BJ (cell line): ENCODE data around the gene ZBTB9. TPM values are rescaled to one million over a fixed set of nuclear protein-coding genes. Genes with fewer than 3 reads are reported as not detected.

Source experiments
- CTCF ChIA-PET: fragments of 350-600 bp; formaldehyde crosslinking; extraction: SDS; loops from one replicate; lab custom pipeline; 2021; ENCODE audit warnings: antibody characterized with exemption, inconsistent platforms; lab: Yijun Ruan, JAX
- POLR2A ChIA-PET: fragments of 300-600 bp; sonication (Branson Sonifier 250); formaldehyde crosslinking; extraction: SDS; loops from one replicate; lab custom pipeline; 2021; ENCODE audit warnings: antibody characterized with exemption; lab: Charles Lee
- DNase-seq: peaks from one replicate; pipeline ENCODE4 v3.0.0-alpha.2; 2011; ENCODE audit warnings: low read depth
- H3K27me3 ChIP-seq: 2 replicates; pipeline ENCODE4 v1.6.0; 2011; ENCODE audit warnings: low read length; ENCODE audit not compliant: control insufficient read depth, insufficient read depth
- H3K36me3 ChIP-seq: 2 replicates; pipeline ENCODE4 v1.5.1; 2011; ENCODE audit warnings: low read length; ENCODE audit not compliant: control insufficient read depth, insufficient read depth
- H3K4me3 ChIP-seq: 2 replicates; pipeline ENCODE4 v1.5.1; 2011; ENCODE audit warnings: low read depth, mild to moderate bottlenecking, control low read depth, low read length
- polyA plus RNA-seq: library from polyadenylated mRNA; depleted of rRNA; stranded (reverse); fragments of >200 nt; gene quantifications from 2 replicates; pipeline ENCODE4 v1.2.3, GENCODE V29; 2011
- TF ChIP-seq, protein P1 (sequence below): IDR thresholded peaks from 2 replicates; pipeline ENCODE4 v1.5.1; 2011; ENCODE audit warnings: low read depth, mild to moderate bottlenecking, control low read depth, inconsistent platforms, low read length, moderate library complexity; ENCODE audit not compliant: insufficient read depth

The ZBTB9 gene
- polyA plus RNA-seq, 1 experiment = 5.7 TPM

GRCh38 chr6:33428224-33428965 lies 26.0 kb upstream of the ZBTB9 start:
- no peak for DNase-seq
- TF ChIP-seq, protein P1, sequence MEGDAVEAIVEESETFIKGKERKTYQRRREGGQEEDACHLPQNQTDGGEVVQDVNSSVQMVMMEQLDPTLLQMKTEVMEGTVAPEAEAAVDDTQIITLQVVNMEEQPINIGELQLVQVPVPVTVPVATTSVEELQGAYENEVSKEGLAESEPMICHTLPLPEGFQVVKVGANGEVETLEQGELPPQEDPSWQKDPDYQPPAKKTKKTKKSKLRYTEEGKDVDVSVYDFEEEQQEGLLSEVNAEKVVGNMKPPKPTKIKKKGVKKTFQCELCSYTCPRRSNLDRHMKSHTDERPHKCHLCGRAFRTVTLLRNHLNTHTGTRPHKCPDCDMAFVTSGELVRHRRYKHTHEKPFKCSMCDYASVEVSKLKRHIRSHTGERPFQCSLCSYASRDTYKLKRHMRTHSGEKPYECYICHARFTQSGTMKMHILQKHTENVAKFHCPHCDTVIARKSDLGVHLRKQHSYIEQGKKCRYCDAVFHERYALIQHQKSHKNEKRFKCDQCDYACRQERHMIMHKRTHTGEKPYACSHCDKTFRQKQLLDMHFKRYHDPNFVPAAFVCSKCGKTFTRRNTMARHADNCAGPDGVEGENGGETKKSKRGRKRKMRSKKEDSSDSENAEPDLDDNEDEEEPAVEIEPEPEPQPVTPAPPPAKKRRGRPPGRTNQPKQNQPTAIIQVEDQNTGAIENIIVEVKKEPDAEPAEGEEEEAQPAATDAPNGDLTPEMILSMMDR = peak; percentile 34
- ChIA-PET POLR2A (no interaction called here), CTCF (interaction anchor here (0.6 to 1.0 kb wide), 3 partner anchors 23 to 224 kb away, joined by 3 read pairs; partner anchors contain the start of gene HSD17B8)
- H3K36me3 ChIP-seq = peaks cover 11% of the 10 kb centered on the region
- peak overlapping the region; percentile 55 for H3K4me3 ChIP-seq
- no peaks in the 10 kb centered on the region for H3K27me3 ChIP-seq

DNA sequence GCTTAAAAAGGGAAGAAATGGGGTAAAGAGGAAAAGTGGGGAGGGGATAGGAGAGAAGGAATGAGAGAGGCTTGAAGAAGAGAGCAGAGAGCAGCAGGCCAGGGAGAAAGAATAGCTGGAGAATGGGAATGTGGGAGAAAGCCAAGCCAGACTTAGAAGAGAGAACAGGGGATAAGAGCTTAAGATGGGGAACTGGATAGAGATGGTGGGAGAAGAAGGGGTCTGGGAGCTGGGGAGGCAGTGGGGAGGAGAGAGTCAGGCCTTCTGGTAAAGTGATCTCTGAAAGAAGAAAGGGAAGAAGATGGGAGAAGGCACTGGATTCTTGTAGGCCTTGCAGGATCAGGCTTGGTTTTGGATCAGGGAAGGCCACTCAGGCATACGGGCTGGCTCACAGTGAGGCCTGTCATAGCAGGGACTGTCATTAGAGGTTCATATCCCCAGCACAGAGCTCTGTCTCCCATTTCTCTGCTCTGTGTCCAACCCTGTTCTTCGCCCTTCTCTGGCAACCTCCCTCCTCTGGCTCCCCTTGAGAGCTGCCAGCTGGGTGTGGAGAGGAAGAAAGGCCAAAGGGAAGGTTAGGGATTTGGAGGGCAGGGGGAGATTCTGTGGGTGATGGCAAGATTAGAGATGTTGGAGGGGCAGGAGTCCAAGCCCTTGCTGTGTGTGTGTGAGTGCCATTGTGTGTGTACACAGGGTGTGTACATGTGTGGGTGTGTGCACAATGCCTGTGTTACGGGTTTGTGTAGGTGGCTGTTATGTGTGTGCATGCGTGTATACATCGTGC lies 25.2 kb upstream of the ZBTB9 start:
- Histone ChIP-seq H3K27me3 (no peaks in the 10 kb centered on the region), H3K36me3 (peaks cover 8% of the 10 kb centered on the region), H3K4me3 (no peak overlapping the region)
- no peak for DNase-seq
- ChIA-PET CTCF (interaction anchor here (0.6 to 1.0 kb wide), 4 partner anchors 24 to 225 kb away, joined by 3 read pairs; partner anchors contain the start of gene HSD17B8), POLR2A (no interaction called here)
- TF ChIP-seq, protein P1 = no peak

DNA sequence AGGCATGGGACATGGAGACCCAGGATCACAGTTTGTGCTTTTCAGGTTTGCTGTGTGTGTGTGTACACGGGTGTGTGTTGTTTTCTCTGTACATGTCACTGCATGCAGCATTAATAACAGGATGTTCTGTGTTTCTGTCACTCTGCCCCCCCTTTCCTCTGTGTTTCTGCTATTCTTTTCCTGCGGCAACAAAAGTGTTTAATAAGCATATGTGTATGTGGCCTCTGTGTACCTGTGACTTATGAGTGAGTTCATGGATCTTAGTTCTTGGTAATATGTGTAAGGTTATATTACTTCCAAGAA lies 24.7 kb upstream of the ZBTB9 start:
- Histone ChIP-seq H3K27me3 (no peaks in the 10 kb centered on the region), H3K36me3 (peaks cover 8% of the 10 kb centered on the region), H3K4me3 (no peak overlapping the region)
- ChIA-PET CTCF (interaction anchor here (0.6 to 0.9 kb wide), 3 partner anchors 46 to 147 kb away, joined by 3 read pairs; no protein-coding TSS in a partner anchor), POLR2A (no interaction called here)
- TF ChIP-seq, protein P1 = no peak
- no peak for DNase-seq

DNA sequence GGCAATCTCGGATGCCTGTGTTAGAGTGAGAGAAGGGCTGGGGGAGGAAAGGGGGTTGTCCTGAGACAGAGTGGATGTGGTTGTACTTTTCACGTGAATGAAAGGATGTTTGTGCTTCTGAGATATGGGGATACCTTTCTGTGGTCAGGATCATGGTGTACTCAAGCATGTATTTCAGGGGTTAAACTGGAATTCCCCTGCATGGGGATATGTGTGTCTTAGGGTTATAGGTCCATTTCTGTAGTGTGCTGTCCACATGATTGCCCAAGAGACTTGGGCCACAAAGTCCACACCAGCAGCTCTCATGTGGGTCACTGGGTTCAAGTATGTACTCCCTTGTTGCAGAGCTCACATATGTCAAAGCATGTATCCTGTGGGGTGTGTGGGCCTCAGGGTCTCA lies 24.0 kb upstream of the ZBTB9 start:
- CTCF ChIA-PET = interaction anchor here (0.6 to 1.3 kb wide), 3 partner anchors 12 to 146 kb away, joined by 3 to 6 read pairs (median 3); partner anchors contain the start of gene CUTA
- POLR2A ChIA-PET = no interaction called here
- H3K4me3 ChIP-seq = no peak overlapping the region
- TF ChIP-seq, protein P1 = no peak
- DNase-seq = no peak
- H3K36me3 ChIP-seq = peaks cover 11% of the 10 kb centered on the region
- no peaks in the 10 kb centered on the region for H3K27me3 ChIP-seq
